Lower leg skin (tissue), 4 donors: ENCODE data around the gene TFAP2B. TPM values are rescaled to one million over a fixed set of nuclear protein-coding genes. Genes with fewer than 3 reads are reported as not detected.

Experiments used
- DNase-seq, 2 donors: peaks; one replicate each; pipeline ENCODE4 v3.0.0-alpha.2; 2019; ENCODE audit warnings: low spot score in 2 of 2
- H3K4me3 ChIP-seq: fragments of 200-600 bp; sonication (generic); 2 replicates; pipeline ENCODE4 v1.5.1; 2017; ENCODE audit warnings: mild to moderate bottlenecking, low read depth; ENCODE audit not compliant: poor library complexity, severe bottlenecking
- POLR2A ChIP-seq, 2 donors: fragments of 450-650 bp; IDR thresholded peaks; one replicate each; pipeline ENCODE4 v1.6.1; 2016 to 2017; ENCODE audit warnings: antibody characterized with exemption in 2 of 2, mild to moderate bottlenecking in 1 of 2, moderate library complexity in 1 of 2
- WGBS, 2 donors: methylation state at CpG; one replicate each; pipeline ENCODE4 v1.1.5; 2018; 5-methylcytosine and 5-hydroxymethylcytosine counted together
- intact Hi-C: fragments of 100-400 bp; cut with DNase I; formaldehyde crosslinking; loops from one replicate; pipeline ENCODE4 v1.15.0; 2023; ENCODE audit warnings: low total_unique reads
- total RNA-seq, 4 donors: library from RNA; depleted of rRNA; stranded (reverse); fragments of >200 nt; gene quantifications; one replicate each; pipeline ENCODE4 v1.1.0, GENCODE V29; 2016
- TF ChIP-seq, protein P1 (sequence below), 3 donors: fragments of 450-650 bp; IDR thresholded peaks; one replicate each; pipeline ENCODE4 v1.5.1; 2016; ENCODE audit warnings: antibody characterized with exemption in 3 of 3, mild to moderate bottlenecking in 3 of 3, moderate library complexity in 2 of 3

The TFAP2B gene
- total RNA-seq, 4 donors from 2014 or later = 1.9 to 6.8 (median 4.0) TPM

DNA sequence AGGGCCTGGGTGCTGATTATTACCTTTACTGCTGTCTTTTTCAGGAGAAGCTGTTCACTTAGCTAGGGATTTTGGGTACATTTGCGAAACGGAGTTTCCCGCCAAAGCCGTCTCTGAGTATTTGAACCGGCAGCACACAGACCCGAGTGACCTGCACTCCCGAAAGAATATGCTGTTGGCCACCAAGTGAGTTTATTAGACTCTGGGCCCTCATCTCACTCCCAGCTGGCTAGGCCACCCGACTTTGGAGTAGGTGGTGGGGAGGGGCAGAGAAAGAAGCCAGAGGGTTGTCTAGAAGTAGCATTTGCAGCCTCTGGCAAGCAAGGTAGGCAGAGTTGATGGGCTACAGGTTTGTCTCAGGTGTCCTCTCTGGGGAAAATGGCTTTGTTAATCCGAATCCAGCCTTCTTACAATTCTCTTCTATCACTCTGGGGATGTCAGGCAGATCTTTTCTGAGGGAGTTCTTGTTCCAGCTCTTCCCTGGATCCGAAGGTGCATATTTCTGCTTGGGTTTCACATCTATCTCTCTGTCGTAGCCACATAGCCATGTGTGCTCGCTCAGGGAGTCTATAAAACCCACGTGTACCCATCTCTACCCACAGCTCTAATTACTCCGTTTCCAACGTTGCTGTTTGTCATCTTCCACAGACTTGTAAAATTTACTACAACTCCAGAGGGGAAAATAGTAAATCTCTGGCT, 21.6 kb downstream of the TFAP2B start:
- TF ChIP-seq, protein P1, sequence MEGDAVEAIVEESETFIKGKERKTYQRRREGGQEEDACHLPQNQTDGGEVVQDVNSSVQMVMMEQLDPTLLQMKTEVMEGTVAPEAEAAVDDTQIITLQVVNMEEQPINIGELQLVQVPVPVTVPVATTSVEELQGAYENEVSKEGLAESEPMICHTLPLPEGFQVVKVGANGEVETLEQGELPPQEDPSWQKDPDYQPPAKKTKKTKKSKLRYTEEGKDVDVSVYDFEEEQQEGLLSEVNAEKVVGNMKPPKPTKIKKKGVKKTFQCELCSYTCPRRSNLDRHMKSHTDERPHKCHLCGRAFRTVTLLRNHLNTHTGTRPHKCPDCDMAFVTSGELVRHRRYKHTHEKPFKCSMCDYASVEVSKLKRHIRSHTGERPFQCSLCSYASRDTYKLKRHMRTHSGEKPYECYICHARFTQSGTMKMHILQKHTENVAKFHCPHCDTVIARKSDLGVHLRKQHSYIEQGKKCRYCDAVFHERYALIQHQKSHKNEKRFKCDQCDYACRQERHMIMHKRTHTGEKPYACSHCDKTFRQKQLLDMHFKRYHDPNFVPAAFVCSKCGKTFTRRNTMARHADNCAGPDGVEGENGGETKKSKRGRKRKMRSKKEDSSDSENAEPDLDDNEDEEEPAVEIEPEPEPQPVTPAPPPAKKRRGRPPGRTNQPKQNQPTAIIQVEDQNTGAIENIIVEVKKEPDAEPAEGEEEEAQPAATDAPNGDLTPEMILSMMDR (IDR thresholded peaks at IDR 0.05) = no peak
- TF ChIP-seq POLR2A (IDR thresholded peaks at IDR 0.05) = no peak
- 24 to 31% methylated on average over 15 of the region's 15 CpGs for WGBS, 2 donors
- no peak overlapping the region for H3K4me3 ChIP-seq
- intact Hi-C loops = no loop called here
- no peak for DNase-seq

DNA sequence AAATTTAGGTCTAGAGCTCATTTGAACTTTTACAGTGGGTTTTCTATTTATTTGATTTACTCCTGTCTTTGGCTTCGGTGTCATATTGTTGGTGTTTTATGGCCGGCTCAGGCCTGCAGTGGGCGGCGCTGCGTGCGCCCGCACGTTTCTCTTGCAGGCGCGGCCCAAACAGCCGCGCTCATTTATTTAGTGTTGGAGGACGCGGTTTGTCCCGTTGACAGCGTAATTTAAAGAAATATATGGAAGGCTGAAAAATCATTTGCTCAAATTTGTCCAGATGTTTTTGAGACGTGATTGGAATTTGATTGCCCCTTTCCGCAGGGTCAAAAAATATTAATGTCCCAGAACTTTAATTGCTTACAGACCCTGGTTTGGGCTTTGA, 22.1 kb downstream of the TFAP2B start:
- WGBS, 2 donors = 10 to 11% methylated on average over 18 of the region's 18 CpGs
- TF ChIP-seq, protein P1 (IDR thresholded peaks at IDR 0.05) = no peak
- no peak for TF ChIP-seq POLR2A (IDR thresholded peaks at IDR 0.05)
- intact Hi-C loops = no loop called here
- DNase-seq = no peak
- H3K4me3 ChIP-seq = no peak overlapping the region

DNA sequence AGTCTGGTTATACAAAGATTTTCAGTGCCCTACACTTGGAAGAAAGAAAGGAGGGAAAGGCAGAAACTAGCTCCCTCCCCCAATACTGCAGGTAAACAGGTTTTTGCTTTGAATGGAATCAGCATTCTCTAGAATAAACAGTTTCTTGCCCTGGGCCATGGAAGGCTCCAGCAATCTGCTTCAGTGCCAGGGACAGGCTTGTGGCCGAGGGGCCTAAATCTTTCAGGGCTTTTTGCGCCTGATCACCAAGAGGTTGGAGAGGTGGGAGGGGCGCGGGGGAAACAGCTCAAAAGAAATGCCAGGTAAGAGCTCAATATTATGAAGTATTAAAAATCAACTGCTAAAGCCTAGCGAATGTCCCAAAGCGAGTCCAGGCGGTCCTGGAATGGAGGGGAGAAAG, 23.8 kb downstream of the TFAP2B start:
- TF ChIP-seq POLR2A (IDR thresholded peaks at IDR 0.05) = no peak
- TF ChIP-seq, protein P1 (IDR thresholded peaks at IDR 0.05) = no peak
- 24 to 27% methylated on average over 7 of the region's 7 CpGs for WGBS, 2 donors
- intact Hi-C loops = no loop called here
- H3K4me3 ChIP-seq = no peak overlapping the region
- DNase-seq = no peak

DNA sequence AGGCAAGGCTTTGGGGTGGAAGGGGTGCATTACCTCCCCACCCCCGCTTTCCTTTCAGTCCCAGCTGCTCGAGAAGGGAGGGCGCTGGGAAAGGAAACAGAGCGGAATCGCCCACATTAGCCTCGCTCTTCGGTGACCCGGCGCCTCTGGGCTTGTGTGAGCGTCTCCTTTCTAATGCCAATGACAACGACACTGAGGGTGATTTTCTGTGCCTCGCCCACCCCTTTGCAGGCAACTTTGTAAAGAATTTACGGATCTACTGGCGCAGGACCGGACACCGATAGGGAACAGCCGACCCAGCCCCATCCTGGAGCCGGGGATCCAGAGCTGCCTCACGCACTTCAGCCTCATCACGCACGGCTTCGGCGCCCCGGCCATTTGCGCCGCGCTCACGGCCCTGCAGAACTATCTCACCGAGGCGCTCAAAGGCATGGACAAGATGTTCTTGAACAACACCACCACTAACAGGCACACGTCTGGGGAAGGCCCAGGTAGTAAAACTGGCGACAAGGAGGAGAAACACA, 24.3 kb downstream of the TFAP2B start:
- no peak for DNase-seq
- no peak for TF ChIP-seq POLR2A (IDR thresholded peaks at IDR 0.05)
- TF ChIP-seq, protein P1 (IDR thresholded peaks at IDR 0.05) = no peak
- 4 to 8% methylated on average over 21 to 32 of the region's 32 CpGs for WGBS, 2 donors
- no peak overlapping the region for H3K4me3 ChIP-seq
- intact Hi-C loops = no loop called here

DNA sequence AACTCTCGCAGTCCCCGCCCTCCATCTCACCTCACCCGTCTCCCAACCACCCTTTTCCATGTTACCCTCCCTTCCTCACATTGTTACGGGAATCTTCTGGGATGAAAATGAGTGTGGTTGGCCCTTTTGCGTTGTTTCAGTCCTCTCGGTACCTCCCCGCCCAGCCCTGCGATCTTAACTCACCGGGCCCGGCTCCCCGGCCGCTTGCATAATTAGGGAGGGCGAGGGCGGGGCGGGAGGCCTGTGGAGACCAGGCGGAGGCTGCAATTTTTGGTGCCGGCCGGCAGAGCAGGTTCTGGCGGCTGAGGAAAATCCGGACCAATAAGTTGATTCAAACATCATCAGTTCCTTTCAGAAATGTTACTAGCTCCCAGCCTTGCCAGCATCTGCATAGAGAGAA, 25.2 kb downstream of the TFAP2B start:
- WGBS, 2 donors = 6 to 11% methylated on average over 20 of the region's 20 CpGs
- intact Hi-C loops = no loop called here
- H3K4me3 ChIP-seq = no peak overlapping the region
- DNase-seq = peak in 1 of 2 donors; percentile 92
- no peak for TF ChIP-seq POLR2A (IDR thresholded peaks at IDR 0.05)
- TF ChIP-seq, protein P1 (IDR thresholded peaks at IDR 0.05) = no peak
